Pancreas (tissue), 10 donors: ENCODE results near the gene SDCBP2. TPM values are rescaled to one million over a fixed set of nuclear protein-coding genes. Genes with fewer than 3 reads are reported as not detected.

Experiments used
- ATAC-seq, 4 donors: fragments of 200-7000 bp; cut with Tn5 transposase; one replicate each; pipeline versions ENCODE4 v1.8.0 to v1.9.1; 2020; ENCODE audit warnings: mild to moderate bottlenecking in 4 of 4, moderate library complexity in 4 of 4
- DNase-seq, 6 donors: peaks; one replicate each; pipeline ENCODE4 v3.0.0-alpha.2; 2020
- FAIRE-seq: peaks from 2 replicates; lab custom pipeline; 2012; peaks lifted over from hg19 to GRCh38; lab: Jason Lieb, UNC
- H3K27ac ChIP-seq, 4 donors: fragments of 200-600 bp; sonication (generic); 1 replicate in 3 of 4; 2 replicates in 1 of 4; pipeline versions ENCODE4 v1.5.0 to v1.8.0; 2020
- H3K27me3 ChIP-seq, 4 donors: fragments of 200-600 bp; one replicate each; pipeline ENCODE4 v1.8.0; 2021
- H3K36me3 ChIP-seq, 3 donors: fragments of 200-600 bp; sonication (generic) in 1 of 3; one replicate each; pipeline versions ENCODE4 v1.5.0 to v1.8.0; 2020 to 2021
- H3K4me1 ChIP-seq, 3 donors: fragments of 200-600 bp; one replicate each; pipeline ENCODE4 v1.8.0; 2021
- H3K4me3 ChIP-seq, 4 donors: fragments of 200-600 bp; sonication (generic) in 2 of 4; one replicate each; pipeline versions ENCODE4 v1.5.0 to v1.8.0; 2020 to 2021
- H3K9me3 ChIP-seq, 4 donors: fragments of 200-600 bp; one replicate each; pipeline ENCODE4 v1.8.0; 2021
- WGBS, 2 donors: extraction: QIAGEN DNeasy Blood & Tissue Kit; methylation state at CpG; one replicate each; pipeline ENCODE4 v1.1.7; 2013; 5-methylcytosine and 5-hydroxymethylcytosine counted together
- intact Hi-C, 3 donors: fragments of 100-400 bp; cut with DNase I; formaldehyde crosslinking; loops; one replicate each; pipeline versions ENCODE4 v1.11.1 to v1.14.2; 2022
- polyA plus RNA-seq, 2 donors: library from polyadenylated mRNA; stranded (reverse); fragments of 200-250 nt; gene quantifications; one replicate each; pipeline ENCODE4 v1.2.3, GENCODE V29; 2013
- total RNA-seq, 6 donors: library from RNA; stranded (reverse); fragmentation: NEBNext Ultra II Directional in 4 of 6; extraction: Animal tissue kit (Norgen Biotek cat#: 25700) in 4 of 6; gene quantifications; one replicate each; pipeline versions ENCODE4 v1.2.1 to v1.2.4, GENCODE V29; 2021 to 2023
- TF ChIP-seq, protein P1 (sequence below), 4 donors: fragments of 200-600 bp; sonication (generic) in 3 of 4; IDR thresholded peaks; one replicate each; pipeline versions ENCODE4 v1.5.0 to v1.8.0; 2021; ENCODE audit warnings: antibody characterized with exemption in 4 of 4
- donor health status: healthy with polysubstance abuse.
- donor health status: DM: no; HTN: no; CAD: no; lungs with moderate emphysema.
- donor health status: DM: no; HTN: no; CAD: no.
- donor health status: control.
- donor health status: control.
- donor health status: Bipolar disorder and iron deficiency.
- donor health status: DM: yes; HTN: yes; CAD: no.
- donor health status: DM: no; HTN: no; CAD: no.
- donor health status: DM: no; HTN: no; CAD: no.
- donor health status: DM: yes; HTN: yes; CAD: no.

Gene SDCBP2
- total and polyA plus RNA-seq, 8 donors = 4.7 to 23.8 (median 12.0) TPM

DNA sequence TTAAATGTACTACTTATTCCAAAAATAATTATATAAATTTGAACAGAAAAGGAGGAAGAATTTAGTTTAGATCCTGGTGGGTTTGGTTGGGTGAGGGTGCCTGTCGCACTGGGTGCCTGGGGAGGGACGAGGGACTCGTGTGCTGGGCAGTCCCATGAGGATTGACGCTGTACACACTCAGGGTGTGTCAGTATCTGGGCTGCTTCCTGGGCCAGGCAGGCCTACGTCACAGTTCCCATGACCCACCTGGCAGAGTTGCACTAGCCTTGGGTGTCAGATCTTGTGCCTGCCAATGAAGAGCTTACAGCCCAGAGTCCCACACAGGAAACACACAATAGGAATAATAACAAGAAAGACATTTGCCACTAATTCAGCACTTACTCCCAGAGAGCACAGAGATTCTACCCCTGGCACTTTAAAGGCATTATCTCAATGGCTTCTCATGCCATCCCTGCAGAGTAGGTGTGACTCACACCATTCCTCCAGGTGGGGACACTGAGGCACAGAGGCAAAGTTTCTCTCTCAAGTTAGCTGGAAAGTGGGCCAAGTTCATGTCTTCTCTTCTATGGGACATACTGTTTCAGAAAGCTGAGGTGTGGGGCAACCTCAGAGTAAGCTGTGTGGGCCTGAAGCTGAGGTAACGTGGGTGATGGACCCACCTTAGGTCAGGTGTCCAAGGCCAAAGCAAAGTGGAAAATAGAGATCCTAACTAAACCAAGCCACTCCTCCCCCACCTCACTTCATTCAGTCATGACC, 1.3 kb upstream of the SDCBP2 start:
- Histone ChIP-seq H3K4me3 (no peak overlapping the region), H3K27ac (peak overlapping the region; percentile 35 to 97 (median 90)), H3K36me3 (no peaks in the 10 kb centered on the region), H3K27me3 (no peaks in the 10 kb centered on the region), H3K4me1 (peaks cover 30 to 42% (median 42%) of the 10 kb centered on the region in 3 donors), H3K9me3 (no peaks in the 10 kb centered on the region)
- ATAC-seq (peak; percentile 72 to 77 (median 76)), DNase-seq (peak in 5 of 6 donors; percentile 84 to 88 (median 86)), FAIRE-seq (no peak)
- intact Hi-C loops = loop anchor here in 1 of 3 donors (10.0 kb wide), 1 partner anchor 55 kb away; no protein-coding TSS in a partner anchor
- WGBS, 2 donors = 28 to 40% methylated on average over 6 of the region's 6 CpGs
- TF ChIP-seq, protein P1, sequence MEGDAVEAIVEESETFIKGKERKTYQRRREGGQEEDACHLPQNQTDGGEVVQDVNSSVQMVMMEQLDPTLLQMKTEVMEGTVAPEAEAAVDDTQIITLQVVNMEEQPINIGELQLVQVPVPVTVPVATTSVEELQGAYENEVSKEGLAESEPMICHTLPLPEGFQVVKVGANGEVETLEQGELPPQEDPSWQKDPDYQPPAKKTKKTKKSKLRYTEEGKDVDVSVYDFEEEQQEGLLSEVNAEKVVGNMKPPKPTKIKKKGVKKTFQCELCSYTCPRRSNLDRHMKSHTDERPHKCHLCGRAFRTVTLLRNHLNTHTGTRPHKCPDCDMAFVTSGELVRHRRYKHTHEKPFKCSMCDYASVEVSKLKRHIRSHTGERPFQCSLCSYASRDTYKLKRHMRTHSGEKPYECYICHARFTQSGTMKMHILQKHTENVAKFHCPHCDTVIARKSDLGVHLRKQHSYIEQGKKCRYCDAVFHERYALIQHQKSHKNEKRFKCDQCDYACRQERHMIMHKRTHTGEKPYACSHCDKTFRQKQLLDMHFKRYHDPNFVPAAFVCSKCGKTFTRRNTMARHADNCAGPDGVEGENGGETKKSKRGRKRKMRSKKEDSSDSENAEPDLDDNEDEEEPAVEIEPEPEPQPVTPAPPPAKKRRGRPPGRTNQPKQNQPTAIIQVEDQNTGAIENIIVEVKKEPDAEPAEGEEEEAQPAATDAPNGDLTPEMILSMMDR (IDR thresholded peaks at IDR 0.05) = no peak

DNA sequence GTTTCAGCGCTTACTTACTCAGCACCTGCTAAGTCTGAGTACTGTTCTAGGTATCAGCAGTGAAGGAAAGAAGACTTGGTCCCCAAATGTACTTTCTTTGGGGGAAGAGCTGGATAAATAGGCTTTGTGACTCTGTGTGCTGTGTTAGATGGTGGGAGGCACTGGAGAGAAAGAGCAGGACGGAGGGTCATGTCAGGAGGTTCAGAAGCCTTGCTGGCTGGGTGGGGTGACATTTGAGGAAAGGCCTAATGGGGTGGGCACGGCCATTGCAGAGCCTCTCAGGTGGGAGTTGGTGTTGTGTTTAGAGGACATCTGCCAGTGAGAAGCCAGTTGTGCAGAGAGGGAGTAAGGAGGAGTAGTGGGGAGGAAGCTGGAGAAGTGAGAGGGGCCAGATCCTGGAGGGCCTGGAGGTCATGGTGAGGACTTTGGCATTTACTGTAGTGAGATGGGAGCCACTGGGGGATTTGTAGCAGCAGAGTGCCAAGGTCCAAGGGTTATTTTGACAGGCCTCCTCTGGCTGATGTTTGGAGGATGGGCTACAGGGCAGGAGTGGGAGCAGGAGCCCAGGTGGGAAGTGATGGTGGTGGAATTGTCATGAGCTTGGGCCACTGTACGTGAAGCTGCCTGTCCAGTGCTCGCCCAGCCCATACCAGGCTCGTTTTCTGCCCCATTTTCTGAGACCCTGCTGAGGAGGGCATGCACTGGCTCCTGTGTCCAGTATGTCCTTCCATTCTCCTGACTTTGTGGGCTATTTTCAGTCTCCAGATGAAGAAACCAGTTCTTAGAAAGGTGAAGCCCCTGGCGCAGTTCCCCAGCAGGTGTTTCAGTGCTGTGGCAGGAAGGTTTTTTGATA, 886 bp downstream of the SDCBP2 start:
- Histone ChIP-seq H3K27ac (peak overlapping the region; percentile 58 to 97 (median 90)), H3K4me1 (peaks cover 30 to 42% (median 42%) of the 10 kb centered on the region in 3 donors), H3K36me3 (no peaks in the 10 kb centered on the region), H3K4me3 (peak overlapping the region in 2 of 4 donors; percentile 28 to 30), H3K9me3 (no peaks in the 10 kb centered on the region), H3K27me3 (no peaks in the 10 kb centered on the region)
- peak in 1 of 6 donors; percentile 13 for DNase-seq
- 75 to 78% methylated on average over 7 of the region's 7 CpGs for WGBS, 2 donors
- TF ChIP-seq, protein P1 (IDR thresholded peaks at IDR 0.05) = no peak
- FAIRE-seq = no peak
- intact Hi-C loops = no loop called here
- ATAC-seq = no peak

DNA sequence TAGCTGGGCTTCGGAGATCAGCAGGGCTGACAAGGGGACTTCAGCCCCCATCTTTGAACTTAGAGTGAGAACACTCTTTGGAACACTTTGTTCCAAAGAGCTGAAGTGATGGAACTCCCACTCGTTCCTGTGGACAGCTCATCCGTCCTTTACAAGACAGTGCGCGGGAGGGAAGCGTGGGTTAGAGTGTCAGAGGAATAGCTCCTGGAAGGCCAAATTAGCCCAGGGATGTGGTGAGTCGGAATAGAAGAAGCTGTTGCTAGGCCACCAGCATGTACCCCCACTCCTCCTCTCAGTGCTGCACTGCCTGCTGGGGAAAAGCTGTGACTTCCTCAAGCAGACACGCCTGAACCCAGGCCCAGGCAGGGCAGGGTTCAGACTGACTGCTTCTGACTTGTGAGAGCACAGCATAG, 1.7 kb downstream of the SDCBP2 start:
- ATAC-seq (no peak), DNase-seq (peak in 1 of 6 donors; percentile 18), FAIRE-seq (no peak)
- TF ChIP-seq, protein P1 (IDR thresholded peaks at IDR 0.05) = no peak
- Histone ChIP-seq H3K27ac (peak overlapping the region in 3 of 4 donors; percentile 86 to 97 (median 95)), H3K36me3 (no peaks in the 10 kb centered on the region), H3K27me3 (no peaks in the 10 kb centered on the region), H3K9me3 (no peaks in the 10 kb centered on the region), H3K4me1 (peaks cover 30 to 42% (median 42%) of the 10 kb centered on the region in 3 donors), H3K4me3 (no peak overlapping the region)
- WGBS, 2 donors = 82 to 91% methylated on average over 8 of the region's 8 CpGs
- intact Hi-C loops = no loop called here

DNA sequence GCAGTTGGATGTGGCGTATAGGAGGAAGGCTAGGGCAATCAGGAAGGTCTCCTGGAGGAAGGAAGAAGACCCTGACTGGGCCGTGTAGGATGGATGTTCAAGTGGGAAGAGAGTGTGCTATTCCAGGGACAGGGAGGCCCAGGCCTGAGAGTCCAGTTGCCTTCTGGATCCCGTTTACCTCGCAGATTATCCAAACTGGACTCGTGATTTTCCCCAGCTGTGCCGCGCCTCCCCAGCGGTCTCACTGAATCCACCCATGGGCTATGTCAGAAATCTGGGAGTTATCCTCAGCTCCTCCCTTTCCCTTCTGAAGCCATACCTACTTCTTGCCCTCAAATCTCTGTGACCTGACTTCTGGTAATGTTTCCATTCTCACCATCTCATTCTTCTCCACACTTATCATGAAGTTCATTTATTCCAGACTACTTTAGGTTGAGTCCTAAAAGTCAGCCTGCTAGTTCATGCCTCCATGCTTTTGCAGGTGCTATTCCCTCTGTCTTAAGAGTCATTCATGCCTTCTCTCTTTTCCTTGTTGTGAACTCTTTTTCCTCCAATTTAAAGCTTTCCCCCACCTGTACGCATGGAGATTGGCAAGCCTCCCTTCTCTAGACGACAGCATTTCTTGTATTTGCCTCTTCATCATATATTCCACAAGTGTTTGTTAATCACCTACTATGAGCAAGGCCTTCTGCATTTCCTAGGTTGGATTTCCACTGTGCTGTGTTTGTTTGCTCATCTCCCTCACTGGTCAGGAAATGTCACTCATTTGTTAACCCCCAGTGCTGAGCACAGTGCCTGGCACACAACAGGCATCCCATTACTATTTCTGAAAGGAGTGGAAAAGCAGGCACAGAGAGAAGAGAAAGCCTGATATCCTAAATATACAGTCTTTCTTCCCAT, 2.7 kb downstream of the SDCBP2 start:
- DNase-seq = peak in 1 of 6 donors; percentile 5
- peak overlapping the region; percentile 92 to 97 (median 94) for H3K27ac ChIP-seq
- WGBS, 2 donors = 25 to 27% methylated on average over 10 of the region's 10 CpGs
- H3K27me3 ChIP-seq = no peaks in the 10 kb centered on the region
- intact Hi-C loops = no loop called here
- peaks cover 30 to 42% (median 42%) of the 10 kb centered on the region in 3 donors for H3K4me1 ChIP-seq
- peak in 1 of 4 donors; percentile 0 for ATAC-seq
- no peaks in the 10 kb centered on the region for H3K9me3 ChIP-seq
- H3K36me3 ChIP-seq = no peaks in the 10 kb centered on the region
- TF ChIP-seq, protein P1 (IDR thresholded peaks at IDR 0.05) = no peak
- no peak for FAIRE-seq
- H3K4me3 ChIP-seq = peak overlapping the region; percentile 67 to 94 (median 73)
